Stimulated activated CD8-positive, alpha-beta memory T cell treated with anti-CD3 and anti-CD28 coated beads, Interleukin-7, amount 100 ng/mL, for 1 hour (primary cell): Measurements from ENCODE around the gene ARL15.

Source experiments
- DNase-seq, 2 donors: peaks; one replicate each; pipeline ENCODE4 v3.0.0-alpha.2; 2020; ENCODE audit warnings: low read depth in 2 of 2

Gene ARL15

DNA sequence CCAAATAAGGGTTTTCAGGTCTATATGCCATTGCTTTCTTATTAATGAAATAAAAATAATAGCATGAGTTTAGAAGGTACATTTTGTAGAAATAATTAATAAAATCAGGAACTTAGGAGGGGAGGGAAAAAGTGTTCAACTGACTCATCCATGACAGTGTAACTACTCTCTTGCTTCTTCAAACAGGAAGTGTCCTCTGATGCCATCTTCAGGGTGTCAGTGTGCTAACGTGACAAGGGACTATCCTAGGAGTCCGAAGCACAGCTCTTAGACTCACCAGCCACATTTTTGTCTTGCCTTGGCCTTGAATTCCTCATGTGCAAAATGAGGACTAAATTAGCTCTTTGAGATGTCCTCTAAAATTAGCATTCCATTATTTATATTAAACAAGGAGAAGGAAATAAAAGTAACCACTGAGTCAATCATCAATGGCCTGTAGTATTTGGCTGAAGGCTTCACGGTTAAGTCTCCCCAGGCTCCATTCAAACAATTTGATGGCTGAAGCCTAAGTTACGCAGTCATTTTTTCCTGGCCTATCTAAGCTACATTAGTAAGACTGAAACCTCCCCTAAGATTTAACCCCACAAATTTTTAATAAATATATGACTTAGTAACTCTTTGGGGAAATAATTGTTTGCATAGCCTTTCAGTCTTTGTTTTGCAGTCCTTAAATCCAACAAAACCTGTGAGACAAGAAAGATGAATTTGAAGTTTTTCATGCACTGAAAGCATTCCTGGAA, 151.1 kb downstream of the ARL15 start:
- no peak for DNase-seq

DNA sequence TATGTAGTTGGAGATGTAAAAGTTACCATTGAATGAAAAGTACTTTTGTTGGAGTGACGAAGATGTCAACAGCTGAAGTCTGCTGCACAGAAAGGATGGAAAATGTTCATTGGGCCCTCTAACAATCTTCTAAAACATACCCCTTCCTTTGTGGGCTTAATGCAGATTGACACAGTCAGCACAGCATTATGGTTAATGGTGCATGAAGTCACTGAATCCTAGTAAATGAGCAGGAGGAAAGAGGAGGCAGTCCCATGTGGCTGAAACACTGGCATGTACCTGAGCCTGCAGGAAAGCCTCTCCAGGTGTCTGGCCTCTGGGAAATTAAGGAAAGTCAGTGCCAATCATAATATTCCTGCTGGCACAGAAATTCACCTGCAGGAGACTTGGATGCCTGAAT, 153.8 kb downstream of the ARL15 start:
- no peak for DNase-seq

DNA sequence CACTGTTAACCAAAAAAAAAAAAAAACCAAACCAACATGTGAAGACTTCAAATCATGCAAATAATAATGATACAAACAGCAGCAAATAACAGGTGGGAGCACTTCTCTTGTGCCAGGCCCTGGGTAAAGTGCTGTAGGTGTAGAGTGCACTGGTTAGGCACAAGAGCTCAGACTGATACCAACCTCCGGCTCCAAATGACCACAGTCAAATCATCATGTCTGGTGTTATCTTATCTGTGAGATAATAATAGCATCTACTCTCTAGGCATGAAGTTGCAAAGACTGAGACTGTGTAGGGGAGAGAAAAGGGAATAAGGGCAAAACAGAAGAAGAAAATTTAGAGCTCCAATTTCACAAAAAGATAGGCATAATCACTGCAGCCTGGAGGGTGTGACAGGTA, 159.5 kb downstream of the ARL15 start:
- no peak for DNase-seq

DNA sequence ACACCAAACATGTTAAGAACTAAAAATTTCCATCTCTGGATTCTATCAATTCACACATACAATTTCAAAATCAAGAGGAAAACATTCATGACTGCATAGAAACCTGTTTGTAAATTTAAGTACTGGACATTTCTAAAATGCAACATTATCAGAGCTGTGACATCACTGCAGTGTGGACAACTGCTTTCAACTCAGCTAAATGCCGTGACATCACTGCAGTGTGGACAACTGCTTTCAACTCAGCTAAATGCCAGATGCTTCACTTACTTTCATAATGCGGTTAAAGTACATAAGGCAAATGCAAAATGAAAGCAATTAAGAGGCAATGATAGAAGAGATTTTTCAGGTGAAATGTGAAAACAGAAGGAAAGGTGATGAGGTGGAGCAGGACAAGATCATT, 161.5 kb downstream of the ARL15 start:
- no peak for DNase-seq

DNA sequence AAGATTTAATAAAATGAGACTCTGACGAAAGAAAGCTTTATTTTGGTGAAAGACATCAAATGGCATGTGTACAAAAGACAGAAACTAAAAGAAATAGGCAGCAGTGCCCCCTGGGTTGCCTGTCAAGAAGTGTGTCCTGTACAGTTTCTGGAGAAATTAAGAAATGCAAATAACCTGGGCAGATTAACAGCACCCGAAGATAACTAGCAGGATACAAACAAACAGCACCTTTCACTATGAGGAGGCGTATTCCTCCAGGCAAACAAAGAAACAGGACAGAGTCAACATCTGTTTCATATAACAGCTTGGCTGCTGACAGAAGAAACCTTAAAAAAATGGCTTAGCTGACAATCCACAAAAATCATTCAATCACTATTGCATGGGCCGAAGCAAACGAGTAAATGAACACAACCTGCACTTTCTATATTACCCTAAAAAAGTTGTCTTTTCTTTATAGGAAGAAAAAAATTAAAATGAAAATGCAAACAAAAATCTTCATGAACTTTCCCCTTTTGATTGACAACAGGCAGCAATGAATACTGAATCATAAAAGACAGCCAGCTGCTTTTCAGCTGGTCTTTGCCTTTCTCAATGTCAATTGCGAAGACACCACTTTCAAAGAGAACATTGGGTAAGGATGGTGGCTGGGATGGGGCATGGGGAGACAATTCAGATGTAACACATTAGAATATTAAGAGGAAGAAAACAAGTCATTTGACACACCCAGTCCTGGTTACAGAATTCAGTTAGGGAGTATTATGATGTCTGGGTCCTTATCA, 162.1 kb downstream of the ARL15 start:
- no peak for DNase-seq

DNA sequence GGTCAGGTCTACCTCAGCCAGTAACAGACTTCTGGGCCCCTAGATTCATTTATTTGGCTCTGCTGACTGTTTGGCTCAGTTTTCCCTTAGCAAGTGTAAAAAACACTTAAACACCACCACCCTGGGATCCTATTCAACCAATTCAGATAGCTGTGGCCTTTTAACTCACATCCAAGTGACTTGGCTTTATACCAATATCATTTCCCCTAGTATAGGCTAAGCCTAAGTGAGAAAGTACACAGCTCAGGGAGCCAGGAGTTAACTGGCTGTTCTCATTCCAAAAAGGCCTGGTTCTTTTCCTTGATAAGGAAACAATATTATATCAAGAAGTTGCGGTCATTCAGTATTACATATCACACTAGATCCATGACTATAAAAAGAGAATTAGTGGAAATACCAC, 163.5 kb downstream of the ARL15 start:
- no peak for DNase-seq

DNA sequence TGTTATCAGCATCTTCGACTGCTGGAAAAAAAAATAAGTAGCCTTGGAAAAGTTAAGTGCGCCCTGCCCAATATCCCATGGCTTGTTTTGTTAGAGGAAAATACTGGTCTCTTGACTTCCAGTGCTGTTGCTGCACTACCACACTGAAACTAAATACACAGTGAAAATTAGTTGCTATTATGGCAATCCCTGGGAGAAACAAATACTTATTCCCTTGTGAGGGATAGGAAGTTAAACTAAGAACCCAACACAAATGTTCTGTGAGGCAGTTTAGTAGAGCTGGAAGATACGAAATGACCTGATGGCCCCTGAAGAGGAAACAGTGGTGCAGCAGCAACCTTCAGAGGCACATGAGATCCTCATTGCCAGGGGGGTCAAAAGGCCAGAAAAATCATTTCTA, 164.0 kb downstream of the ARL15 start:
- no peak for DNase-seq

DNA sequence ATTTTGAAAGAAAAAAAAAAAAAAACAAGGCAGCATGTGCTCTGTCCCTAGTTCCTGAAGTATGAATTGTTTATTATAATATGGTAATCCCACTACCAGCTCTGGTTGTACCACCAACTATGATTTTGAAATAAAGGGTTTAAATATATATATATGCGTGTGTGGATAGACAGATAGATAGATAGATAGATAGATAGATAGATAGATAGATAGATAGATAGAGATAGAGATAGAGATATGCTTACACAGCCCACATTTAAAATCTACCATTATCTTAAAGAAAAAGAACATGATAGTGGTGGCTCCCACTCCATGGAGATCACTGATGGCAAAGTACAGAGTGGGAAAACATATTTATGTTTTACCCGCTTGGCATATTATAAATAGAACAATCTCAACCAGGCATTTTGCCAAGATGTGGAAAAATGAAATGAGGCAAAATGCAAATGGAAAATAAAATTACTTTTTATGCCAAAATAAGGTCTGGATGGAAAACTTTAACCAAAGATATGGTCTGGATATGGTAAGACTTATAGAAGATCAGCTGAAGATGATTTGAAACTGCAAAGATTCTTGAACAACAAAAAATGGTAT, 170.0 kb downstream of the ARL15 start:
- DNase-seq = no peak

DNA sequence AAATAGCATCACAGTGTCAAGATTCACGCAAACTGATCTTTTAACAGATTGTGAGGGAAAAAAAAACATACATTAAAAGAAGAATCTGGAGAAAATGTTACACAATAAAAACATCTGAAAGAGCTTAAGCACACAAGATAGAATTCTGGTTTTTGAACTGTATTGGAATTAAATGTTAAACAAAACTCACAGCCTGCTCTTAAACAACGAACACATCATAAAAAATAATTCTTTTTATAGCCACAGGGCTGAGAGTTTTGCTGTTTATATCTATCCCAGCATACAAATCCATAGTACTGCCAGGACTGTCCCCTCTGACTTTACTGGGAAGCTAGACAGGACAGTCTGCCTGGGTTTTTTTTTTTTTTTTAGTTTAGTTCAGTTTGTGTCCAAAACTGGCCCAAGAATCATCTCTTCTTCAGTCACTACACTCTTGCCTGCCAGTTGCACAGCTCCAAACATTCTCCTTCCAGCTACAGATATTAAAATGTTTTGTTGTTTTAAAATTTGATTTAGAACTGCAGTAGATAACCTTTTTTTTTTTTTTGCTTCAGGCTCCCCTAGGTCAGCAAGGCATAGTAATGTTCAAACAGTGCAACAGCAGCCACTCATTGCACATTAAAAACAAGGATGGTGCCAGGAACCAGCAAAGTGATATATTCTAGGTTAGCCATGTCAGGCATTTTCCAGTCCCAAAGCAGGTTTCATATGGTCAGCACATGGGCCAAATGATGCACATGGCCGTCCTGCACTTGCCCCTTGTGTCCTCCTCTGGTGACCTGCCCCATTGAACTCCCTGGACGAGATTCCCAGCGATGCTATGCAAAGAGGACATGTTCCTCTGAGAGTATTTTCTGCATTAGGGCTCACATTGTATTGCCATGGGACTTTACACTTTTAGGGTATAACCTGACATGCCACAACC, 173.6 kb downstream of the ARL15 start:
- DNase-seq = no peak

DNA sequence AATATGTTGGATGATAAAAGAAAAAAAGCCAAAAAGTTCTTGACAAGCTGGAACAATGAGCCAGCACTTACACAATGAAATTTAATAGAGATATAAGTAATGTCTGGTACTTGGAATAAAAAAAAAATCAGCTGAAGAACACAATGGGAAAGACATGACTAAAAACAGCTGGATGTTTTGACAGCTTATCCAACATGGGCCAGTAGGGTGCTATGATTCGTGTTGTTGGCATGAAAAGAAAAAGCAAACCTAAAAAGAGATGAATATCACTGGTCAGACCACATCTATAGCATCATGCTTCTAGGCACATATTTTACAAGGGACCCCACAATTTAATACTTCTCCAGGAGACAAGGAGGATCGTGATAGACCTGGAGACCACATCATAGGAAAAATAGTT, 175.3 kb downstream of the ARL15 start:
- no peak for DNase-seq

DNA sequence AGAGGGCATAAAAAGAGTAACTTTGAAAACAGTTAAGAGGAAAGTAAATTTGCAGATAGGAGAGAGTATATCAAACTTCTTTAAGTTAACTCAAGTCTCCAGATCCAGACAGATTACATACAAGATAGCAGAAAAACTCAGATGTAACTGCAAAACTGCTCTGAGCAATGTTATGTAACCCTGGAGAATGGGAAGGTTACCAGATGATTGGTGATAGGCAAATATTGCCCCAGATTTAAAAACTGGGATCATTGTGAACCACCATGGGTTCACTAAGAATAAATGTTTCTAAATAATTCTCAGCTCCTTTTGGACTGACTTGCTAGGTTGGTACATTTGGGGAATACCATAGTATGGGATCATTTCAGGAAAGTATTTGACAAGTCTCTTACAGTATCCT, 176.5 kb downstream of the ARL15 start:
- DNase-seq = no peak

DNA sequence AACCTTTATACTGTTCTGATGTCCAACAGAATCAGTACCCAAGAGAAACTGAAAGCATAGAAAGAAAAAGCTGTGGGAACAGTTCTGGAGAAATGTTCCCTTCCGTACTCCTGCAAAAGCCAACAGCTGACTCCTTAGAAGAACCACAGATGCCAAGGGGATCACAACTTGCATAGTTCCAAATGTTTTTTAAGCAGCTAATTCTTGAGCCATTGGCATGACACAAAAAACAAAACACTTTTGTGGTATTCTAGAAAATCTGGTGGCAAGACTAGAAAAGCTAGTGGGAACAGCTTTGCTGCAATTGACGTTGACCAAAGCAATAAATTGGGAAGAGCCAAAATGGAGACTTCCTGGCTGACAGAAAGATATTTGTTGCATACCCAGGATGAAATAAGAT, 189.9 kb downstream of the ARL15 start:
- DNase-seq = no peak

DNA sequence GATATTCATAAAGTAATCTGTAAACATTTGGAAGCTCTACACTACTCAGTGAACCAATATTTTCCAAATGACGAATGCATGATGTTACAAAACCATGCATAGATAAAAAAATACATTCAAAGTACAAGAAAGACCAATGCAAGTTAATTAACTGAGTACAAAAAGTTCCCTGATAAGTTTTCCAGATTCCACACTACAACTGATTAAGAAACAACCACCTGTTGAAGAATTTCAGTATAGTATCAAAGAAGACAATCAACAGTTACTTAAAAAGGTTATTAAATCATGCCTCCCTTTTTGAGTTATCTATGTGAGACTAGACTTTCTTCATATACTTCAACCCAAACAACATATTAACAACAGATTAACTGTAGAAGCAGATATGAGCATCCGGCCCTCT, 192.4 kb downstream of the ARL15 start:
- DNase-seq = no peak

DNA sequence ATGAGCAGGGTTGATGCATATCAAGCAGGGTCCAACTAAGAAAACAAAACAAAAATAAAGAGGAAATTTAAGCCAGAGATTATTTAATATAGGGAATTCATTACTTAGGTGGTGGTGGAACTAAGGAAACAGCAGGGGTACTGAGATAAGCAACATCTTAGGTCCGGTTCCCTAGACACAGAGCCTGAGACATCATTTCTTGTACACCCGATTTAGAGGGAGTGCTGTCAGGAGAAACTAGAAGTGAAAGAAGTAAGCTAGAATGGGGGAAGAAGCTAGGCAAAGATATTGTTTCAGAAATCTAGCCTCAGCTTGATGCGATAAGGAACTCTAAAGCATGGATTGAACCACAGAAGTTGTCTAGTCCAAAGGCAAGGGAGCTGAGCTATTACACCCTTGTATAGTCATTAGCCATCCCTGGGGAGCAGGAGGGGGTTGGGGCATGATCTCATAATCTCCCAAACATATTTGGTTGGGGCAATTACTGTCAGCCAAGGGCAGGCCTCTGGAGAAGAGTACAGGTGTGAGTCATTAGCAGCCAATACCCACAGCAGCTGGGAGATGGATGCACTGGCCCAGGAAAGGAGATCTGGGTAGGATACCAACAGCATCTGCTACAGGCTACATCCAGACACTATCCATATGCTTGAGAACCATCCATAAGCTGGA, 194.5 kb downstream of the ARL15 start:
- DNase-seq = no peak

DNA sequence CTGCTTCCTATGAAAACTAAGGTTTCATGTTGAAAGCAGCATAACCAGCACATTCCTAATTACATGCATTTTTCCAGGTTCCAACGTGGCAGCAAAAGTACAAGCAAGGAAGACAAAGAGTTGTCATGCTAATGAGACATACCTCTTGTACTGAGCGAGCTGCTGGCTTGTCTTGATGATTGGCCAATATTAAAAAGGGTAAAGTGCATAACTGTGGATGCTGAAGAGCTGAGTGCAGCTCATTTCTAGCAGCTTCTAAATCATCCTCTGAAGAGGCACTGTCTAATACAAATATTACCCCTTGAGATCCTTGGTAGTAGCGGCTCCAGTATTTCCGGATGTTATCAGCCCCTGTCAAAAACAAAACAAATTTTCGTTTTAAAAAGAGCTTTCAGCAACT, 197.3 kb downstream of the ARL15 start:
- DNase-seq = no peak

DNA sequence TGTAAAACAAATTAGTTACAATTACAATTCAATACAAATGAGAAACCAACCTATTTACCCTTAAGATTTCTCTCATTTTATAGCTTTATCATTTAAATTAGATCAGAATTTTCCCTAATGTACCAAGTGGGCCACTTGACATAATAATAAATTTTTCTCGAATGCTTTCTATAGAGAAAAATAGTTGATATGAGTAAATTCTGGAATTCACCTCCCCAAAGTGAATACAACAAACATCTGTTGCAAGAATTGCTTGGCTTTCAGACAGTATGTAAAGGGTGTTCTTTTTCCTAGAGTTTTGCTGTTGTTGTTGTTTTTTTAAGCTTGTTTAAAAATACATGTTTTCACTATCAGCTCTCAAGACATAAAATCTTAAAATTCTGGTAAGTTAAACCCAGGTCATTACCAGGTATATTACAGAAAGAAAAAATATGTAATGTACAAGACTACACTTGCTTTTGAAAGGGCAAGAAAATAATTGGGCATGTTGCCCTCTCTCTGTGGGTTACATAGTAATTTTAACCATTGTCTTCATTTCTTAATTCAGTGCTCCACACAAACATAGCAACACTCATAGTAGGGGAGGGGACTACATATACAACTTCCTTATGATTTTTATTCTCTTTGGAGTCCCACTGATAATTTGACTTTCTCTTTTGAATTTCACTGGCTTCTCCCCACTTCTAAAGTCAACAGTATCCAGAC, 200.6 kb downstream of the ARL15 start:
- no peak for DNase-seq

DNA sequence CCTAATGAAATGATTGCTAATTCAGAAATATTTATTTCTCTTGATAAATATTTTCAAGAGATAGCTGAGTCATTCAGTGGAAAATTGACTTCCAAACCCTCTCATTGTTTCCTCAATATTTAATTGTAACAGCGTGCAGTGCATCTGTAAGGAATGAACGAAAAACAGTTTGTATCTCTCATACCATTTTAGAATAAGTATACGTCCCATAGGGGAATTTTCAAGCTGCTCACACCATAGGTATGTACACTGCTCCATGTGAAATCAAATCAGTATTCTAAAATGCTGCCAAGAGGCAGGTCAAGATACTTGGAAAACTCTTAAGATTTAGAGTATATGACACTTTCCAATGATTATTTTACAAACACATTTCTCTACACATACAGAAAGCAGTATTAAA, 202.2 kb downstream of the ARL15 start:
- DNase-seq = no peak

DNA sequence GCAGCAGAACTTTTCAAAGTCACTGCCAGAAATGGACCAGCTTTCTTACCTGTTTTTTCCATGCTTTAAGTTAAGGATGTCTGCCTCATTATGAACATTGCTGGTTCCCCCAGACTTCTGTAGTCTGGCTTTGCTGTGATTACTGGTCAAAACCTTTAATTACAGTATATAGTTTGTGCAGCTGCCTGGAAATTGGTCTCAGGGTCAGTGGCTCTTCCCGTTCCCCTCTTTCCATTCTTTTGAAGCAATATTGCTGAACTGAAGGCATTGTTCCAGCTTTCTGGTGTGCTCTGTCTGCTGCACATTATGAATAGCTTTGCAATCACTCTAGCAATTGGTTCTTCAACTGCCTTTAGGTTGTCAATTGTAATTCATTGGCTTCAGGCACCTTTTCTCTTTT, 206.5 kb downstream of the ARL15 start:
- DNase-seq = no peak

DNA sequence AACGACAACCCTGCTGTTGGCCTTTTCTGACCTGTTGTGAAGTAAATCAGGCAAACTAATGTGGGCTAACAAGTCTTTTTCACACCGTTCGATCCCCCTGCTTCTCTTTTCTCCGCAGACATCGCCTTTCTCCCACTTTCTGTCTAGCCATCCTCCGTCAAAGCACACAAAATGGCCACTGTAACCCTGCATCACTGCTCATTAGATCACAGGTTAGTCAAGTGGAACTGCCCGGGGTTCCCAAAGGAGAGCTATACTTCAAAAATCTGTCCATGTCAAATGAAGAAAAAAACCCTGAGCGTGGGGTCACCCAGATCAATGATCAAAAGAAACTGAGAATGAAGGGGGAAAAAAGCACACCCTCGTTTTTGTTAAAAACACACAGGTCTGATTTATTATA, 212.1 kb downstream of the ARL15 start:
- no peak for DNase-seq

DNA sequence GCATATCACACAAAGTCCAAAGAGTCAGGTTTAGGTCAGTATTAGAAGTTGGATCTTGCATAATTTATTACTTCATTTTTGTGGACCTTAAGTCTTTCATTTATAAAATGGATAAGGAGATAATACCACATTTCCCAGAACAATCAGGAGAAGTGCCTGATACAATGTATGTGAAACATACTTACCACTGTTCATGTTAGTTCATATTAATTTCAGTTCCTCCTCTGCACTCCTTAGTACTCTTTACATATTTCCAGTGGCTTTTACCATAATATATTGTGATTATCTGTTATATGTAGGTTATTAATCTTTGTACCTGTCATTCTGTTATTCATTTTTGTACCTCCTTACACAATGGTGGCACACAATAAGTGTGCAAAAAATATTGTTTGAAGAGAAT, 214.4 kb downstream of the ARL15 start:
- no peak for DNase-seq

DNA sequence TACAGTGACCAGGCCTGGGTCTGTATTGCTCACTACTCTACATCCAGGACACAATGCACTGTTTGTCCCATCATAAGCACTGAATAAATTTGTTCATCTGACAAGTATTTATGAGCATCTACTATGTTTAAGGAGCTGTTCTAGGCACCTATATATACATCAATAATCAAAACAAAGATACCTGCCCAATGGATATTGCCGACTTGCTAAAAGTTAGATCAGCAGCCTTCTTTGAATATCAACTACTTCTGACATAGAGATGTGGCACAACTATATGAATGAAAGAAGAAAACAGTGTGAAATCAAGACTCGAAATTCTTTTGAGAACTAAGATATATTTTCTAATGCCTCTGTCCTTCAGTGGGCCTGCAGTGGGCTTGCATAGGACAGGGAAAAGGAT, 215.7 kb downstream of the ARL15 start:
- DNase-seq = no peak
